ENCODE measurements around the gene CXCR3.
"Not testable (repeated sequence)": the region's sequence is repeated elsewhere in the genome, so short reads cannot be mapped to it uniquely, and the experiment has no call there.

The CXCR3 gene

GRCh38 chrX:71636438-71637252 is 18.3 kb upstream of the CXCR3 start:
- DNase-seq (ENCODE audit: low read depth, low spot score), result no peak

- no peak for DNase-seq (ENCODE audit: low read depth, low spot score)
Measured at GRCh38 chrX:71634366-71634765, 16.1 kb upstream of the CXCR3 start.

DNA sequence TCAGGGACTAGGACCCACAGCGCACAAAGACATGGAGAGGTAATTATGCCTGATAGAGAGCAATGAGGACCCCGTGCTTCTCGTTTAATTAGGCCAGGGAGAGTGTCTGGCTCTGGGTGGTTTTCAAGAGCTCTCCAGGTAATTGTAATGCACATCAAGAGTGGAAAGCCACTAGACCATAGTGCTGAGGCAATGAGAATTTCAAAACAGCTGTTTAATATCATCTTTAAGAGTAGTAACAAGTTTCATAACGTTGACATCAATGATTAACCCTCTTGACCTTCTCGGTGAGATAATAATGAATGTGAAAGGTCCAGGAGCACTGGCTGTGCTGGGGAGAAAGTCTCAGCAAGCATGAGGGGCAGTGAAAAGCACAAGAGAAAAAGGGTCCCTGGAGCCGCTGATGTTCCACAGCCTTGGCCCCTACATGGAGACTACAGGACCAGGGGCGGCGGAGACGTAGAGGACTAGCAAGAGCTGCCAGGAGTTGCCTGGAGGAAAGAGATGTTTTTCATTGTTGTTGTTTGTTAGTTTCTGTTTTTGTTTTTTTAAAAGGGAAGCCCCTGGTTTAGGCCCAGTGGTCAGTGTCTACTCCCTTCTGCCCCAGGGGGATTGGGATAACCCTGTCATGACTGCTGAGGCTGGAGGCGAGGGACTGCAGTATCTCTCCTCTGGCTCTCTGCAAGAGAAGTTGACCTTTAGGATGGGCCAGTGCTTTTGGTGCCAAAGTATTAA is 14.8 kb upstream of the CXCR3 start:
- DNase-seq (ENCODE audit: low read depth, low spot score), result no peak

GRCh38 chrX:71629467-71629866 is 11.2 kb upstream of the CXCR3 start:
- no peak for DNase-seq (ENCODE audit: low read depth, low spot score)

DNA sequence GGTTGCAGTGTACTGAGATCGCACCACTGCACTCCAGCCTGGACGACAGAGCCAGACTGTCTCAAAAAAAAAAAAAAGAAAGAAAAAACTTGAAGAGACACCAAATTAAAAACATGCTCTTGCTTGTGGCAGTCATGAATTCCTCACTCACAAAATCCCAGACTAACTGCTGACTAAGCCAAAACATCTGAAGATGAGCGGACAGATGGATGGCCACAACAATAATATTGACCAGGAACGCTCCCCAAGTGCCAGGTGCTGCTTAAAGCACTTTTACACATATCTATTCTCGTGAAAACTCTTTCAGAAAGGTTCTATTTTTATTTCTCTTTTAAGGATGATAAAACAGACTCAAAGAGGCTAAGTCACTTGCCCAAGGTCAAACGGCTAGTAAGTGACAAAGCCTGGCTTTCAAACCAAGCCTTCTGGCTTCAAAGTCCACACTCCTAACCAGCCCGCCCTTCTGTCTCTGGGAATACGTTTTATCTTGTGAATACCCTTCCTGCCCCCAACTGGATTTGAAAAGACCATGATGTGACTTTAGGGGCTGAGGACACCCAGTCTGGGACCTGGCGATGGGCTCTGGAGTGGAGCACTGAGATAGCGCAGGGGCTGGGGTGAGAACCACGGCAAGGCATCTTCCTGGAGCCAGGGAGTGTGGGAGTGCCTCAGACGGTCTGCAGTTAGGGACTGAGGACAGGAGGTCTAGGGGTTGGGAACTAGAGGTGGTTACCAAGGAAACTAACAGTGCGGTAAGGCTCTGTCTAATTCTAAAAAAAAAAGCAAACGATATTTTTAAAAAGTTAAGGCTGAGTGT is 9.5 kb upstream of the CXCR3 start:
- DNase-seq (ENCODE audit: low read depth, low spot score), result no peak

- DNase-seq (ENCODE audit: low read depth, low spot score), result no peak
Measured at GRCh38 chrX:71626576-71626975, 8.3 kb upstream of the CXCR3 start.

- DNase-seq (ENCODE audit: low read depth, low spot score), result no peak
Measured at GRCh38 chrX:71625471-71625870, 7.2 kb upstream of the CXCR3 start.

GRCh38 chrX:71623714-71624113 is 5.4 kb upstream of the CXCR3 start:
- no peak for DNase-seq (ENCODE audit: low read depth, low spot score)

- no peak for DNase-seq (ENCODE audit: low read depth, low spot score)
Measured at GRCh38 chrX:71622576-71623450, 4.5 kb upstream of the CXCR3 start.

DNA sequence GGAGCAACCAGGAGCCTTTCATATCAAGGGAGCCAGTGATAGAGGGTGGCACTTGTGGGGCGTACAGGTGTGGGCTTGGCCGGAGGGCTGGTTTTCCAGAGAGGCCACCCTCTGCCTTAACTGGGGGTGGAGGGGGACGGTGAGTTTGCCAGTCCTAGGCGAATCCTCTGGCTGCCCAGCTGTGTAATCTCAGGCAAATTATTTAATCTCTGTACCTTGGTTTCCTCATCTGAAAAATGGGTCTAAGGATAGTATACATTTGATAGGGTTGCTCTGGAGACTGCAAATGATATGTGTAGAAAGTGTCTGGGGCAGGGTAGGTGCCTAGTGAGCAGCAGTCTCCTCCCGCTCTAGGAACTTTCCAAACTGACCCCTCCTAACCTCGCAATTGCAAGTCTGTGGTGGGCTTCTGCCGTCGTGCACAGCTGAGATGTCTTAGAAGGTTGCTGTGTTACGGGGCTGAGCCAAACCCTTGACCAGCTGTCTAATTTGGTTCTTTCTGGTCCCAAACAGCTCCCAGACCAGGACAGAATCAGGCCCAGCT is 3.8 kb upstream of the CXCR3 start:
- no peak for DNase-seq (ENCODE audit: low read depth, low spot score)

DNA sequence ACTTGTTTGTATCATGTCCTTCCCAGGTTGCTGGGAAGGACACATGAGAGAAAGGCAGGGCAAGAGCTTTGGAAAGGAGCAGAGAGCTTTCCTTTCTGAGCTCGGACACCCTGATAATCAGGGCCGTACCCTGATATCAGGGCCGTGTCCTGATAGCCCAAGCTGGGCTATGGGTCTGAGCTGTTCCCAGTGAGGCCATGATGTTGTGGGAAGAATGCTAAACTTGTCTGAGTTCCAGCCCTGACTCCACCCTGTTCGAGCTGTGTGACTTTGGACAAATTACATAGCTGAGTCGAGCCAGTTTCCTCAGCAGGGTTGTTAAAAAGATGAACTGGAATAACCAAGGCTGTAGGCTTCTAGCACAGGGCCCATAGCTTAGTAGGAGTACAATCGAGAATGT is 3.3 kb upstream of the CXCR3 start:
- DNase-seq (ENCODE audit: low read depth, low spot score), result no peak

GRCh38 chrX:71619986-71620385 is 1.7 kb upstream of the CXCR3 start:
- DNase-seq (ENCODE audit: low read depth, low spot score), result no peak

- DNase-seq (ENCODE audit: low read depth, low spot score), result no peak
Measured at GRCh38 chrX:71619193-71619592, 882 bp upstream of the CXCR3 start.

- no peak for DNase-seq (ENCODE audit: low read depth, low spot score)
Measured at GRCh38 chrX:71618787-71619186, 476 bp upstream of the CXCR3 start.

DNA sequence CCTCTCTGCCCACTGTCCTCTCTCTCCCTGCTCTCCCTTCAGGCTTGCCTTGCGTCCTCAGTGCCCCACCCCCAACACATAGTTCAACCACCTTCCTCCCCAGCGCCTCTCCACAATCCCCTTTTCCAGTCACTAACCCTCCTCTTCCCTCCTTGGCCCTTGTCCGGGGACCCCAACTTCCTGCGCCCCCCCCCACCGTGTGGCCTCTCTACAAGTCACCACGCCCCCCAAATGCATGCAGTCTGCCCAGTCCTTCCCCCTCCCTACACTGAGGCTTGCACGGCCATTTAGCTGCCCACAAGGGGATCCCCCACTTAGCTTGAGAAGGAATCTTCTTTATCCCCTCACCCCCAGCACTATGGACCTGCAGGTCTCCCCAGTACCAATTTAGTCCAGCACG is 569 bp downstream of the CXCR3 start:
- no peak for DNase-seq (ENCODE audit: low read depth, low spot score)

DNA sequence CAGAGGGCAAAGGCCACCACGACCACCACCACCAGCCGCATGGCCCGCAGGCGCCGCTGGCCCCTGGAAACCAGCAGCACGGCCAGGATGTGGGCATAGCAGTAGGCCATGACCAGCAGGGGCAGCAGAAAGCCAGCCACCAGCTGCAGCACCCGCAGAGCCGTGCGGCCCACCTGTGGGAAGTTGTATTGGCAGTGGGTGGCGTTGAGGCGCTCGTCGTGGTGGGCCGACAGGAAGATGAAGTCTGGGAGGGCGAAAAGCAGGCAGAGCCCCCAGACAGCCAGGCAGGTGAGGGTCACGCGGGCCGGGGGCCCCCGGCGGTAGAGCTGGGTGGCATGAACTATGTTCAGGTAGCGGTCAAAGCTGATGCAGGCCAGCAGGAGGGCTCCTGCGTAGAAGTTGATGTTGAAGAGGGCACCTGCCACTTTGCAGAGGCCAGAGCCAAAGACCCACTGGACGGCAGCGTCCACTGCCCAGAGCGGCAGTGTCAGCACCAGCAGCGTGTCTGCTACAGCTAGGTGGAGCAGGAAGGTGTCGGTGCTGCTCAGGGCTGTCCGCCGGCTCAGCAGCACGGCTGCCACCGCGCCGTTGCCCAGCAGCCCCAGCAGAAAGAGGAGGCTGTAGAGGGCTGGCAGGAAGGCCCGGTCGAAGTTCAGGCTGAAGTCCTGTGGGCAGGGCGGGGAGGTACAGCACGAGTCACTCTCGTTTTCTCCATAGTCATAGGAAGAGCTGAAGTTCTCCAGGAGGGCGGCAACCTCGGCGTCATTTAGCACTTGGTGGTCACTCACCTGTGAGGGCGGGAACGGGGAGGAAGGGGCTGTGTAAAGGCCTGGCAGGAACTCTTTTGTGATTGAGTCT is 1.4 kb downstream of the CXCR3 start:
- no peak for DNase-seq (ENCODE audit: low read depth, low spot score)

DNA sequence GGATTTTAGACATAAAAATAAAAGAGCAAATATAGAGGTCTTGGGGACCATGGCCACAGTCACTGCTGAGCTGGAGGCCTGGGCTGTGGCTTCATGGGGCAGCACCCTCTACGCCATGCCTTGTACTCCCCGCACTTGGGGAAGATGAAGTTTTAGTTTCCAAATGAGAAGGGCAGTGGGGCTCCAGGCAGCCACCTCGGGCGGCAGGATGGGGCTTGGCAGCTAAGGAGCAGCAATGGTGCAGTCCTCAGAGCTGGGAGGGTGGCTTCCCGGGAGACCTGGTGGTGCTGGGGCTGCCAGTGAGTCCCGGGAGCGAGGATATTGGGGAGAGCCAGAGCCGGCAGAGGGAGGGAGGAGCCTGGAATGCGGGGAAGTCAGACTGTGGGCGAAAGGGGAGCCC is 2.4 kb downstream of the CXCR3 start:
- DNase-seq (ENCODE audit: low read depth, low spot score), result no peak

GRCh38 chrX:71615056-71615455 is 3.3 kb downstream of the CXCR3 start:
- no peak for DNase-seq (ENCODE audit: low read depth, low spot score)

DNA sequence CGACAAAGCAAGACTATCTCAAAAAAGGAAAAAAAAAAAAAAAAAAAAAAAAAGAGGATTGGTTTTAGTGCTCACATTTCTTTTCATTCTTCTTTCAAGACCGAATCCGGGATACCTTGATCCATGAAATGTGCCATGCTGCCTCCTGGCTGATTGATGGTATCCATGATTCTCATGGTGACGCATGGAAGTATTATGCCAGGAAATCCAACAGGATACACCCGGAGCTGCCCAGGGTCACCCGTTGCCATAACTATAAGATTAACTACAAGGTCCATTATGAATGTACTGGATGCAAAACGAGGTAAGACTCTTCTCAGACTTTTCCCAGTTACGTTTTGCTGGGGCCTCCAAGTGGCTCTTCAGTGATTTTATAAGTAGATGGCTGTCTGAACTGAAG is 6.1 kb downstream of the CXCR3 start:
- DNase-seq (ENCODE audit: low read depth, low spot score), result no peak

DNA sequence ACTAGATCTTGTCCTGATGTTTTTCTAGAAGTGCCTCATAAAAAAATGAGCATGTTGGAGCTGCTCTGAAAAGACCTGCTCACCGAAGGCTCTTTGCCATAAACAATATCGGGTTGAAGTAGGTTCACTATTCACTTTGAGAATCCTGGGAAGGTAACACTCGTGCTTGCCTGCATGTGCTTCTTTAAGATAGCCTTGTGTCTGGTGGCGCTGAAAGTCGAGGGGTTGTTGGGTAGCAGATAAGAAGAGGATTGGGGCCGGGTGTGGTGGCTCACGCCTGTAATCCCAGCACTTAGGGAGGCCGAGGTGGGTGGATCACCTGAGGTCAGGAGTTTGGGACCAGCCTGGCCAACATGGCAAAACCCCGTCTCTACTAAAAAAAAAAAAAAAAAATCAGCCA is 6.6 kb downstream of the CXCR3 start:
- not testable (repeated sequence) for DNase-seq (ENCODE audit: low read depth, low spot score)

Data from brain pericyte (primary cell).